Subcutaneous adipose tissue (tissue), 4 donors: ENCODE data around the gene RNF144B. TPM values are rescaled to one million over a fixed set of nuclear protein-coding genes. Genes with fewer than 3 reads are reported as not detected.

Experiments
- CTCF ChIP-seq: fragments of 450-650 bp; IDR thresholded peaks from one replicate; pipeline ENCODE4 v1.5.1; 2016; ENCODE audit warnings: low read depth, mild to moderate bottlenecking, control low read depth, antibody characterized with exemption, moderate library complexity
- total RNA-seq, 4 donors: library from RNA; depleted of rRNA; stranded (reverse); fragments of >200 nt; gene quantifications; one replicate each; pipeline ENCODE4 v1.1.0, GENCODE V29; 2016

The RNF144B gene
- total RNA-seq, 4 donors from 2014 or later = 20.2 to 31.4 (median 23.8) TPM

GRCh38 chr6:18423426-18423825, 36.3 kb downstream of the RNF144B start:
- no peak for TF ChIP-seq CTCF

- TF ChIP-seq CTCF = no peak
Observed at GRCh38 chr6:18424201-18424600, 37.1 kb downstream of the RNF144B start.

- no peak for TF ChIP-seq CTCF
Observed at GRCh38 chr6:18425218-18425617, 38.1 kb downstream of the RNF144B start.

- TF ChIP-seq CTCF = no peak
Observed at GRCh38 chr6:18427296-18427695, 40.1 kb downstream of the RNF144B start.

GRCh38 chr6:18429655-18430297, 42.6 kb downstream of the RNF144B start:
- TF ChIP-seq CTCF = no peak

- TF ChIP-seq CTCF = no peak
Observed at GRCh38 chr6:18431581-18431980, 44.4 kb downstream of the RNF144B start.

- no peak for TF ChIP-seq CTCF
Observed at GRCh38 chr6:18432180-18432579, 45.0 kb downstream of the RNF144B start.
